SK-N-SH (cell line): ENCODE measurements around the gene PLD1. TPM values are rescaled to one million over a fixed set of nuclear protein-coding genes. Genes with fewer than 3 reads are reported as not detected.

ENCODE experiments used
- CTCF ChIA-PET: fragments of 300-600, 350-600 bp; formaldehyde crosslinking; extraction: SDS; loops from one replicate; lab custom pipeline; 2021; lab: Yijun Ruan, JAX
- POLR2A ChIA-PET: fragments of 350-600 bp; sonication (Branson Sonifier 250); formaldehyde crosslinking; extraction: SDS; loops from one replicate; lab custom pipeline; 2020; ENCODE audit warnings: antibody characterized with exemption, inconsistent platforms; lab: Yijun Ruan, JAX
- DNase-seq: peaks from one replicate; pipeline ENCODE4 v3.0.0; 2012
- H2AFZ ChIP-seq: fragments of 200-600 bp; sonication (generic); 2 replicates; pipeline ENCODE4 v1.8.1; 2016; ENCODE audit warnings: antibody characterized with exemption, mild to moderate bottlenecking, low read depth
- H3F3A ChIP-seq: fragments of 200-600 bp; sonication (generic); replicated peaks from 2 replicates; pipeline ENCODE3; 2016; ENCODE audit warnings: antibody characterized with exemption, mild to moderate bottlenecking; ENCODE audit not compliant: insufficient read depth
- H3K27ac ChIP-seq, 2 experiments: fragments of 200-500 bp in 1 of 2; fragments of 200-600 bp in 1 of 2; sonication (Bioruptor generic) in 1 of 2; sonication (generic), shearing (Covaris generic) in 1 of 2; 2 replicates each; pipeline versions ENCODE4 v1.5.1 to v1.6.1; 2014 to 2016; ENCODE audit warnings: low read depth in 2 of 2, inconsistent platforms in 1 of 2, low read length in 1 of 2, mild to moderate bottlenecking in 1 of 2, mixed read lengths in 1 of 2
- H3K27me3 ChIP-seq: fragments of 200-600 bp; sonication (generic), shearing (Covaris generic); 2 replicates; pipeline ENCODE4 v1.6.1; 2016; ENCODE audit warnings: mixed run types; ENCODE audit not compliant: insufficient read depth
- H3K36me3 ChIP-seq, 2 experiments: fragments of 200-500 bp in 1 of 2; fragments of 200-600 bp in 1 of 2; sonication (Bioruptor generic) in 1 of 2; sonication (generic) in 1 of 2; replicated peaks in 1 of 2; 2 replicates each; pipeline versions ENCODE3 to v1.5.1; 2014 to 2016; ENCODE audit warnings: low read length in 1 of 2, mild to moderate bottlenecking in 1 of 2; ENCODE audit not compliant: insufficient read depth in 2 of 2, control insufficient read depth in 1 of 2
- H3K4me1 ChIP-seq, 2 experiments: fragments of 200-500 bp in 1 of 2; fragments of 200-600 bp in 1 of 2; sonication (Bioruptor generic) in 1 of 2; sonication (generic), shearing (Covaris generic) in 1 of 2; 2 replicates each; pipeline versions ENCODE4 v1.5.1 to v1.6.1; 2014 to 2016; ENCODE audit warnings: low read depth in 1 of 2, low read length in 1 of 2, mixed run types in 1 of 2; ENCODE audit not compliant: insufficient read depth in 2 of 2, control insufficient read depth in 1 of 2
- H3K4me2 ChIP-seq: fragments of 200-600 bp; sonication (generic), shearing (Covaris generic); 2 replicates; pipeline ENCODE4 v1.6.1; 2017; ENCODE audit warnings: mixed run types
- H3K4me3 ChIP-seq, 2 experiments: fragments of 200-500 bp in 1 of 2; fragments of 200-600 bp in 1 of 2; sonication (Bioruptor generic) in 1 of 2; sonication (generic), shearing (Covaris generic) in 1 of 2; 2 replicates each; pipeline versions ENCODE4 v1.5.1 to v1.8.1; 2014 to 2016; ENCODE audit warnings: low read depth in 2 of 2, inconsistent platforms in 1 of 2, low read length in 1 of 2, mild to moderate bottlenecking in 1 of 2, mixed read lengths in 1 of 2, moderate library complexity in 1 of 2
- H3K79me2 ChIP-seq: fragments of 200-600 bp; sonication (generic); 2 replicates; pipeline ENCODE4 v1.8.1; 2017; ENCODE audit warnings: mild to moderate bottlenecking; ENCODE audit not compliant: insufficient read depth
- H3K9ac ChIP-seq: fragments of 200-600 bp; sonication (generic); 2 replicates; pipeline ENCODE4 v1.6.1; 2017; ENCODE audit warnings: mixed run types
- H3K9me2 ChIP-seq: fragments of 200-600 bp; sonication (generic); 2 replicates; pipeline ENCODE4 v1.6.1; 2017; ENCODE audit warnings: mixed run types
- H3K9me3 ChIP-seq: fragments of 200-600 bp; sonication (generic); 2 replicates; pipeline ENCODE4 v1.6.1; 2017; ENCODE audit warnings: mixed run types, mild to moderate bottlenecking, moderate library complexity
- H4K20me1 ChIP-seq: fragments of 200-600 bp; sonication (generic); 2 replicates; pipeline ENCODE4 v1.6.1; 2017; ENCODE audit warnings: mild to moderate bottlenecking, mixed run types; ENCODE audit not compliant: insufficient read depth
- CHD2 ChIP-seq: fragments of 150-350 bp; IDR thresholded peaks from 2 replicates; pipeline ENCODE4 v1.6.1; 2018; ENCODE audit warnings: low read length; ENCODE audit not compliant: partially characterized antibody
- FOSL2 ChIP-seq: IDR thresholded peaks from 2 replicates; pipeline ENCODE4 v1.4.0; 2012; ENCODE audit warnings: low read depth, mild to moderate bottlenecking, moderate library complexity, borderline replicate concordance
- FOXJ3 ChIP-seq: sonication (generic); formaldehyde crosslinking; IDR thresholded peaks from 2 replicates; pipeline ENCODE4 v1.5.1; 2020; ENCODE audit warnings: mild to moderate bottlenecking, missing genetic modification reagents
- GABPA ChIP-seq: IDR thresholded peaks from 2 replicates; pipeline ENCODE4 v1.4.0; 2012; ENCODE audit warnings: low read depth, mild to moderate bottlenecking
- JUND ChIP-seq: IDR thresholded peaks from 2 replicates; pipeline ENCODE4 v1.4.0; 2012
- MEF2A ChIP-seq: IDR thresholded peaks from 2 replicates; pipeline ENCODE4 v1.4.0; 2012; ENCODE audit warnings: low read depth, borderline replicate concordance
- NFIC ChIP-seq: IDR thresholded peaks from 2 replicates; pipeline ENCODE4 v1.4.0; 2012; ENCODE audit warnings: borderline replicate concordance
- POLR2AphosphoS5 ChIP-seq: IDR thresholded peaks from 2 replicates; pipeline ENCODE4 v1.6.1; 2012; ENCODE audit warnings: low read depth, low read length
- RCOR1 ChIP-seq: fragments of 150-350 bp; IDR thresholded peaks from 2 replicates; pipeline ENCODE4 v1.6.1; 2017; ENCODE audit warnings: antibody characterized with exemption, low read length
- TAF1 ChIP-seq: IDR thresholded peaks from 2 replicates; pipeline ENCODE4 v1.6.1; 2012; ENCODE audit warnings: low read depth, mild to moderate bottlenecking, low read length, moderate library complexity, borderline replicate concordance
- TCF12 ChIP-seq: IDR thresholded peaks from 2 replicates; pipeline ENCODE4 v1.4.0; 2012
- USF2 ChIP-seq: fragments of 150-350 bp; IDR thresholded peaks from 2 replicates; pipeline ENCODE4 v1.6.1; 2017; ENCODE audit warnings: antibody characterized with exemption, low read length, low read depth, borderline replicate concordance
- whole genome bisulfite sequencing: methylation state at CpG from one replicate; pipeline ENCODE4 v1.1.6; 2017; ENCODE audit warnings: low lambda C conversion rate; 5-methylcytosine and 5-hydroxymethylcytosine counted together
- polyA plus RNA-seq, 3 experiments: library from polyadenylated mRNA; depleted of rRNA; stranded (reverse); fragments of >200 nt; gene quantifications; 2 replicates each; pipeline ENCODE4 v1.2.3, GENCODE V29; 2012
- TF ChIP-seq, protein P1 (sequence below): IDR thresholded peaks from 2 replicates; pipeline ENCODE4 v1.6.1; 2012; ENCODE audit warnings: mild to moderate bottlenecking, low read depth, low read length, moderate library complexity
- TF ChIP-seq, protein P2 (sequence below): fragments of 200-600 bp; sonication (generic); IDR thresholded peaks from 2 replicates; pipeline ENCODE4 v1.6.1; 2017; ENCODE audit warnings: antibody characterized with exemption, mild to moderate bottlenecking, moderate library complexity
- TF ChIP-seq, protein P3 (sequence below): IDR thresholded peaks from 2 replicates; pipeline ENCODE4 v1.4.0; 2012; ENCODE audit warnings: low read depth, borderline replicate concordance

The PLD1 gene
- polyA plus RNA-seq, 1 of the 3 experiments (the other 2 are of a cell fraction) = 6.2 TPM

GRCh38 chr3:171835116-171835515, 24.8 kb upstream of the PLD1 start:
- WGBS = 92% methylated on average over 5 of the region's 5 CpGs
- POLR2A ChIA-PET = no interaction called here

More at GRCh38 chr3:171835116-171835515, 24.8 kb upstream of the PLD1 start:
- peaks cover 9% of the 10 kb centered on the region for H3F3A ChIP-seq
- H3K36me3 ChIP-seq = no peaks in the 10 kb centered on the region
- no peaks in the 10 kb centered on the region for H3K27me3 ChIP-seq
- no peak overlapping the region for H3K4me2 ChIP-seq
- peaks cover under 1 to 8% of the 10 kb centered on the region in 2 experiments; a peak in 3 of 4 replicates for H3K4me1 ChIP-seq
- DNase-seq = no peak
- H3K9me2 ChIP-seq = no peaks in the 10 kb centered on the region
- H4K20me1 ChIP-seq = no peaks in the 10 kb centered on the region
- no peak overlapping the region for H3K27ac ChIP-seq
- no peak overlapping the region for H3K9ac ChIP-seq
- no peaks in the 10 kb centered on the region for H3K9me3 ChIP-seq
- H2AFZ ChIP-seq = no peak overlapping the region
- CTCF ChIA-PET = interaction anchor here (0.8 kb wide), 1 partner anchor 13 kb away, joined by 3 read pairs; no protein-coding TSS in a partner anchor
- no peak for TF ChIP-seq CHD2
- TF ChIP-seq, protein P1, sequence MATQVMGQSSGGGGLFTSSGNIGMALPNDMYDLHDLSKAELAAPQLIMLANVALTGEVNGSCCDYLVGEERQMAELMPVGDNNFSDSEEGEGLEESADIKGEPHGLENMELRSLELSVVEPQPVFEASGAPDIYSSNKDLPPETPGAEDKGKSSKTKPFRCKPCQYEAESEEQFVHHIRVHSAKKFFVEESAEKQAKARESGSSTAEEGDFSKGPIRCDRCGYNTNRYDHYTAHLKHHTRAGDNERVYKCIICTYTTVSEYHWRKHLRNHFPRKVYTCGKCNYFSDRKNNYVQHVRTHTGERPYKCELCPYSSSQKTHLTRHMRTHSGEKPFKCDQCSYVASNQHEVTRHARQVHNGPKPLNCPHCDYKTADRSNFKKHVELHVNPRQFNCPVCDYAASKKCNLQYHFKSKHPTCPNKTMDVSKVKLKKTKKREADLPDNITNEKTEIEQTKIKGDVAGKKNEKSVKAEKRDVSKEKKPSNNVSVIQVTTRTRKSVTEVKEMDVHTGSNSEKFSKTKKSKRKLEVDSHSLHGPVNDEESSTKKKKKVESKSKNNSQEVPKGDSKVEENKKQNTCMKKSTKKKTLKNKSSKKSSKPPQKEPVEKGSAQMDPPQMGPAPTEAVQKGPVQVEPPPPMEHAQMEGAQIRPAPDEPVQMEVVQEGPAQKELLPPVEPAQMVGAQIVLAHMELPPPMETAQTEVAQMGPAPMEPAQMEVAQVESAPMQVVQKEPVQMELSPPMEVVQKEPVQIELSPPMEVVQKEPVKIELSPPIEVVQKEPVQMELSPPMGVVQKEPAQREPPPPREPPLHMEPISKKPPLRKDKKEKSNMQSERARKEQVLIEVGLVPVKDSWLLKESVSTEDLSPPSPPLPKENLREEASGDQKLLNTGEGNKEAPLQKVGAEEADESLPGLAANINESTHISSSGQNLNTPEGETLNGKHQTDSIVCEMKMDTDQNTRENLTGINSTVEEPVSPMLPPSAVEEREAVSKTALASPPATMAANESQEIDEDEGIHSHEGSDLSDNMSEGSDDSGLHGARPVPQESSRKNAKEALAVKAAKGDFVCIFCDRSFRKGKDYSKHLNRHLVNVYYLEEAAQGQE = no peak
- TF ChIP-seq, protein P2, sequence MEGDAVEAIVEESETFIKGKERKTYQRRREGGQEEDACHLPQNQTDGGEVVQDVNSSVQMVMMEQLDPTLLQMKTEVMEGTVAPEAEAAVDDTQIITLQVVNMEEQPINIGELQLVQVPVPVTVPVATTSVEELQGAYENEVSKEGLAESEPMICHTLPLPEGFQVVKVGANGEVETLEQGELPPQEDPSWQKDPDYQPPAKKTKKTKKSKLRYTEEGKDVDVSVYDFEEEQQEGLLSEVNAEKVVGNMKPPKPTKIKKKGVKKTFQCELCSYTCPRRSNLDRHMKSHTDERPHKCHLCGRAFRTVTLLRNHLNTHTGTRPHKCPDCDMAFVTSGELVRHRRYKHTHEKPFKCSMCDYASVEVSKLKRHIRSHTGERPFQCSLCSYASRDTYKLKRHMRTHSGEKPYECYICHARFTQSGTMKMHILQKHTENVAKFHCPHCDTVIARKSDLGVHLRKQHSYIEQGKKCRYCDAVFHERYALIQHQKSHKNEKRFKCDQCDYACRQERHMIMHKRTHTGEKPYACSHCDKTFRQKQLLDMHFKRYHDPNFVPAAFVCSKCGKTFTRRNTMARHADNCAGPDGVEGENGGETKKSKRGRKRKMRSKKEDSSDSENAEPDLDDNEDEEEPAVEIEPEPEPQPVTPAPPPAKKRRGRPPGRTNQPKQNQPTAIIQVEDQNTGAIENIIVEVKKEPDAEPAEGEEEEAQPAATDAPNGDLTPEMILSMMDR = no peak
- TF ChIP-seq TAF1 = no peak
- TF ChIP-seq FOXJ3 (CRISPR knock-in tag) = no peak
- TF ChIP-seq NFIC = no peak
- TF ChIP-seq TCF12 = no peak
- TF ChIP-seq MEF2A = no peak
- TF ChIP-seq, protein P3, sequence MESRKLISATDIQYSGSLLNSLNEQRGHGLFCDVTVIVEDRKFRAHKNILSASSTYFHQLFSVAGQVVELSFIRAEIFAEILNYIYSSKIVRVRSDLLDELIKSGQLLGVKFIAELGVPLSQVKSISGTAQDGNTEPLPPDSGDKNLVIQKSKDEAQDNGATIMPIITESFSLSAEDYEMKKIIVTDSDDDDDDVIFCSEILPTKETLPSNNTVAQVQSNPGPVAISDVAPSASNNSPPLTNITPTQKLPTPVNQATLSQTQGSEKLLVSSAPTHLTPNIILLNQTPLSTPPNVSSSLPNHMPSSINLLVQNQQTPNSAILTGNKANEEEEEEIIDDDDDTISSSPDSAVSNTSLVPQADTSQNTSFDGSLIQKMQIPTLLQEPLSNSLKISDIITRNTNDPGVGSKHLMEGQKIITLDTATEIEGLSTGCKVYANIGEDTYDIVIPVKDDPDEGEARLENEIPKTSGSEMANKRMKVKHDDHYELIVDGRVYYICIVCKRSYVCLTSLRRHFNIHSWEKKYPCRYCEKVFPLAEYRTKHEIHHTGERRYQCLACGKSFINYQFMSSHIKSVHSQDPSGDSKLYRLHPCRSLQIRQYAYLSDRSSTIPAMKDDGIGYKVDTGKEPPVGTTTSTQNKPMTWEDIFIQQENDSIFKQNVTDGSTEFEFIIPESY = no peak
- no peak for TF ChIP-seq FOSL2
- TF ChIP-seq GABPA = no peak
- no peak for TF ChIP-seq JUND
- TF ChIP-seq USF2 = no peak
- TF ChIP-seq POLR2AphosphoS5 = no peak
- no peak for TF ChIP-seq RCOR1
- no peak overlapping the region for H3K4me3 ChIP-seq
- no peaks in the 10 kb centered on the region for H3K79me2 ChIP-seq
